Endodermal cell (in vitro differentiated cells): Measurements from ENCODE around the gene QRICH2. TPM values are rescaled to one million over a fixed set of nuclear protein-coding genes. Genes with fewer than 3 reads are reported as not detected.

Source experiments
- DNase-seq: peaks from one replicate; pipeline ENCODE4 v3.0.0-alpha.2; 2017
- H3K27ac ChIP-seq: 2 replicates; pipeline ENCODE4 v1.5.1; 2013; ENCODE audit warnings: mild to moderate bottlenecking, low read depth, low read length, moderate library complexity
- H3K27me3 ChIP-seq: 2 replicates; pipeline ENCODE4 v1.6.1; 2013; ENCODE audit warnings: mild to moderate bottlenecking, low read length, moderate library complexity; ENCODE audit not compliant: insufficient read depth, control insufficient read depth, poor library complexity, severe bottlenecking
- H3K36me3 ChIP-seq: 2 replicates; pipeline ENCODE4 v1.7.0; 2013; ENCODE audit warnings: mild to moderate bottlenecking, low read length, moderate library complexity; ENCODE audit not compliant: control insufficient read depth, insufficient read depth
- H3K4me1 ChIP-seq: one replicate; pipeline ENCODE4 v1.7.0; 2013; ENCODE audit warnings: low read length; ENCODE audit not compliant: control insufficient read depth, insufficient read depth
- H3K4me3 ChIP-seq: 2 replicates; pipeline ENCODE4 v1.5.1; 2013; ENCODE audit warnings: mild to moderate bottlenecking, low read length, moderate library complexity
- H3K9ac ChIP-seq: 2 replicates; pipeline ENCODE4 v1.6.1; 2013; ENCODE audit warnings: mild to moderate bottlenecking, low read length, moderate library complexity; ENCODE audit not compliant: poor library complexity, severe bottlenecking; ENCODE audit errors: extremely low read depth
- H3K9me3 ChIP-seq: 2 replicates; pipeline ENCODE4 v1.6.1; 2013; ENCODE audit warnings: mild to moderate bottlenecking, low read length, moderate library complexity; ENCODE audit not compliant: control insufficient read depth
- H3K27ac Mint-ChIP-seq: 2 replicates; pipeline ENCODE4 v1.8.0; 2020; ENCODE audit warnings: mixed read lengths
- H3K27me3 Mint-ChIP-seq: 2 replicates; pipeline ENCODE4 v1.8.0; 2021; ENCODE audit warnings: mild to moderate bottlenecking, mixed read lengths; ENCODE audit not compliant: insufficient read depth
- H3K36me3 Mint-ChIP-seq: 2 replicates; pipeline ENCODE4 v1.8.0; 2020; ENCODE audit warnings: low read depth, mixed read lengths
- H3K4me1 Mint-ChIP-seq: 2 replicates; pipeline ENCODE4 v1.8.0; 2020; ENCODE audit warnings: mixed read lengths
- H3K4me3 Mint-ChIP-seq: 2 replicates; pipeline ENCODE4 v1.8.0; 2020; ENCODE audit warnings: mild to moderate bottlenecking, moderate library complexity, mixed read lengths
- H3K9me3 Mint-ChIP-seq: 2 replicates; pipeline ENCODE4 v1.8.0; 2020; ENCODE audit warnings: mild to moderate bottlenecking, mixed read lengths
- WGBS, 2 experiments: methylation state at CpG; one replicate each; pipeline versions ENCODE4 v1.1.5 to v1.1.7; 2013; ENCODE audit warnings: missing lambda C conversion rate in 2 of 2, mixed read lengths in 1 of 2; ENCODE audit not compliant: insufficient coverage in 1 of 2, insufficient read length in 1 of 2; 5-methylcytosine and 5-hydroxymethylcytosine counted together
- total RNA-seq, 2 donors: library from RNA; stranded (reverse); fragmentation: NEBNext Ultra II Directional in 1 of 2; extraction: Animal tissue kit (Norgen Biotek cat#: 25700) in 1 of 2; gene quantifications; 2 replicates in 1 of 2; 3 replicates in 1 of 2; pipeline ENCODE4 v1.2.1, GENCODE V29; 2021
- TF ChIP-seq, protein P1 (sequence below): fragments of 200-600 bp; sonication (generic); conservative IDR thresholded peaks from 2 replicates; pipeline ENCODE4 v1.5.0; 2021; ENCODE audit warnings: antibody characterized with exemption, mild to moderate bottlenecking

QRICH2 gene
- total RNA-seq, 2 donors from 2014 or later, result 3.5 to 5.0 TPM

DNA sequence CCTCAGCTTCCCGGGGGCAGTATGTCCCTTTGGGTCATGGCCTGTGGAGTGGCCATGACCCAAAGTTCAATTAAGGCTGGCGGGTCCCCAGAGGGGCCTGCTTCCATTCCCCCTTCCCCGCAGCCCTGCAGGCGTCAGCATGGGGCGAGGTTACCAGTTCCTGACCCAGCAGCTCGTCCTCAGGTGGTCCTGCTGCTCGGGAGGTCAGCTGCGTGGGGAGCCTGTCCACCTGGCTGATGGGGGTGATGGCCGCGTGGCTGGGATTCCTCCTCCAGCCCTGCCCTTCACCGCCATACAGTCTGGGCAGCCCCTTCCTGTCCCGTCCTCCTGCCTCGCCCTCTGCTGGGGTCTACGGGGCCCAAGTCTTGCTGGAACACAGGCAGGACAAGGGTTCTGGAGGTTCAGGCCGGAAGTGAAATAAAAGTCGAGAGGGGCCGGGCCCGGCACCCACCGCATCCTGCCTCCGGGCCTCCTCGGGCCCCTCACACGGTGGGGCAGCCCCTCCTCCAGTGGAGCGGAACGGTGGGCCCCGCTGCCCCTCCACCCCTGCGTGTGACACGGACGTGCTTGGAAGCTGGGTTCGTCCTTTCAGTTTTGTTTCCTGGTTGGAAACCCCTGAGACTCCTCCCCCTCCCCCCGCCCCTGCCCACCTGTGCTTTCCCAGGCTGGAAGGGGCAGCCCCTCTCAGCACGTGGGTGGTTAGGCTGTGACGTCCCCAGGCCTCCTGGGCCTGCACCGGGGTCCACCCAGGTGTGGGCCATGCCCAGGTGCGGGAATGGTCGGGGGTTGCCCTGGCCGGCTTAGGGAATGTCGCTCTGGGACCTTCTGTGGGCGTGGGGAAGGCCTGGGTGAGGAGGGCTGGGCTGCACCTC, 36.2 kb downstream of the QRICH2 start:
- H3K4me3 ChIP-seq, result no peak overlapping the region
- WGBS, 2 experiments, result 78 to 79% methylated on average over 20 to 38 of the region's 38 CpGs
- DNase-seq, result peak; percentile 87
- Mint-ChIP-seq H3K36me3 (peaks cover 14% of the 10 kb centered on the region), H3K9me3 (no peaks in the 10 kb centered on the region), H3K27me3 (no peaks in the 10 kb centered on the region), H3K4me3 (no peak overlapping the region), H3K4me1 (peaks cover 16% of the 10 kb centered on the region), H3K27ac (peak overlapping the region; percentile 30)
- TF ChIP-seq, protein P1, sequence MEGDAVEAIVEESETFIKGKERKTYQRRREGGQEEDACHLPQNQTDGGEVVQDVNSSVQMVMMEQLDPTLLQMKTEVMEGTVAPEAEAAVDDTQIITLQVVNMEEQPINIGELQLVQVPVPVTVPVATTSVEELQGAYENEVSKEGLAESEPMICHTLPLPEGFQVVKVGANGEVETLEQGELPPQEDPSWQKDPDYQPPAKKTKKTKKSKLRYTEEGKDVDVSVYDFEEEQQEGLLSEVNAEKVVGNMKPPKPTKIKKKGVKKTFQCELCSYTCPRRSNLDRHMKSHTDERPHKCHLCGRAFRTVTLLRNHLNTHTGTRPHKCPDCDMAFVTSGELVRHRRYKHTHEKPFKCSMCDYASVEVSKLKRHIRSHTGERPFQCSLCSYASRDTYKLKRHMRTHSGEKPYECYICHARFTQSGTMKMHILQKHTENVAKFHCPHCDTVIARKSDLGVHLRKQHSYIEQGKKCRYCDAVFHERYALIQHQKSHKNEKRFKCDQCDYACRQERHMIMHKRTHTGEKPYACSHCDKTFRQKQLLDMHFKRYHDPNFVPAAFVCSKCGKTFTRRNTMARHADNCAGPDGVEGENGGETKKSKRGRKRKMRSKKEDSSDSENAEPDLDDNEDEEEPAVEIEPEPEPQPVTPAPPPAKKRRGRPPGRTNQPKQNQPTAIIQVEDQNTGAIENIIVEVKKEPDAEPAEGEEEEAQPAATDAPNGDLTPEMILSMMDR, result peak; percentile 45
- H3K9me3 ChIP-seq, result no peaks in the 10 kb centered on the region
- peaks cover 18% of the 10 kb centered on the region for H3K36me3 ChIP-seq
- no peak overlapping the region for H3K9ac ChIP-seq
- H3K27ac ChIP-seq, result peak overlapping the region; percentile 57
- peaks cover 14% of the 10 kb centered on the region for H3K4me1 ChIP-seq
- no peaks in the 10 kb centered on the region for H3K27me3 ChIP-seq

GRCh38 chr17:76270770-76271668, 37.1 kb downstream of the QRICH2 start:
- no peak for DNase-seq
- Mint-ChIP-seq H3K9me3 (no peaks in the 10 kb centered on the region), H3K27ac (peak overlapping the region; percentile 30), H3K27me3 (no peaks in the 10 kb centered on the region), H3K4me1 (peaks cover 18% of the 10 kb centered on the region), H3K4me3 (no peak overlapping the region), H3K36me3 (peaks cover 14% of the 10 kb centered on the region)
- Histone ChIP-seq H3K9ac (no peak overlapping the region), H3K4me3 (no peak overlapping the region), H3K36me3 (peaks cover 18% of the 10 kb centered on the region), H3K27me3 (no peaks in the 10 kb centered on the region), H3K4me1 (peaks cover 19% of the 10 kb centered on the region), H3K27ac (no peak overlapping the region), H3K9me3 (no peaks in the 10 kb centered on the region)
- TF ChIP-seq, protein P1, result no peak
- 93 to 94% methylated on average over 8 to 13 of the region's 14 CpGs for WGBS, 2 experiments

DNA sequence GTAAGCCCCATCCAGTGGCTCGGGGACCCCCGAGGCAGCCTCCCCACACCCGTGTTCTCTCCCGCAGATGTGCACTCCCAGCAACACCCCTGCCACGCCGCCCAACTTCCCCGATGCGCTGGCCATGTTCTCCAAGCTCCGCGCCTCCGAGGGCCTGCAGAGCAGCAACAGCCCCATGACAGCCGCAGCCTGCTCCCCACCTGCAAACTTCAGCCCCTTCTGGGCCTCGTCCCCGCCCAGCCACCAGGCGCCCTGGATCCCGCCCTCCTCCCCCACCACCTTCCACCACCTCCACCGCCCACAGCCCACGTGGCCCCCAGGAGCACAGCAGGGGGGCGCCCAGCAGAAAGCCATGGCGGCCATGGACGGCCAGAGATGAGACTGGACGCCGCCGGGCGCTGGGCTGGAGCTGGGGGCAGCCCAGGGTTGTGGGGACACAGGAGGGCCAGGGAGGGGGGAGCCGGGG, 37.9 kb downstream of the QRICH2 start:
- WGBS, 2 experiments, result 94 to 100% methylated on average over 3 to 23 of the region's 26 CpGs

More for the DNA sequence above, 37.9 kb downstream of the QRICH2 start:
- Histone ChIP-seq H3K9ac (no peak overlapping the region), H3K9me3 (no peaks in the 10 kb centered on the region), H3K4me3 (no peak overlapping the region), H3K27me3 (no peaks in the 10 kb centered on the region), H3K36me3 (peaks cover 18% of the 10 kb centered on the region), H3K27ac (no peak overlapping the region), H3K4me1 (peaks cover 19% of the 10 kb centered on the region)
- H3K9me3 Mint-ChIP-seq, result no peaks in the 10 kb centered on the region
- TF ChIP-seq, protein P1, result no peak
- peaks cover 14% of the 10 kb centered on the region for H3K36me3 Mint-ChIP-seq
- H3K27me3 Mint-ChIP-seq, result no peaks in the 10 kb centered on the region
- peaks cover 18% of the 10 kb centered on the region for H3K4me1 Mint-ChIP-seq
- no peak overlapping the region for H3K27ac Mint-ChIP-seq
- DNase-seq, result no peak
- H3K4me3 Mint-ChIP-seq, result no peak overlapping the region
